Fibroblast of villous mesenchyme (primary cell): ENCODE results near the gene TRAF3IP3. TPM values are rescaled to one million over a fixed set of nuclear protein-coding genes. Genes with fewer than 3 reads are reported as not detected.

Source experiments
- DNase-seq: peaks from one replicate; pipeline ENCODE4 v3.0.0-alpha.2; 2010; ENCODE audit warnings: low read depth
- H3K4me3 ChIP-seq: 2 replicates; pipeline ENCODE4 v1.5.1; 2011; ENCODE audit warnings: low read depth, mild to moderate bottlenecking, low read length
- CTCF ChIP-seq: IDR thresholded peaks from 2 replicates; pipeline ENCODE4 v1.5.1; 2012; ENCODE audit warnings: low read depth, mild to moderate bottlenecking, low read length; ENCODE audit not compliant: insufficient read depth
- total RNA-seq: library from RNA; depleted of rRNA; stranded (reverse); fragments of >200 nt; gene quantifications from 2 replicates; pipeline ENCODE4 v1.2.3, GENCODE V29; 2012

Gene TRAF3IP3
- total RNA-seq, 1 donor, result not detected

GRCh38 chr1:209749670-209750323 is 6.1 kb upstream of the TRAF3IP3 start:
- DNase-seq, result no peak
- no peak overlapping the region for H3K4me3 ChIP-seq
- no peak for TF ChIP-seq CTCF

- no peak for DNase-seq
- TF ChIP-seq CTCF, result no peak
- H3K4me3 ChIP-seq, result no peak overlapping the region
Measured at GRCh38 chr1:209751627-209752231, 4.1 kb upstream of the TRAF3IP3 start.

- H3K4me3 ChIP-seq, result no peak overlapping the region
- no peak for DNase-seq
- TF ChIP-seq CTCF, result no peak
Measured at GRCh38 chr1:209752890-209753289, 3.0 kb upstream of the TRAF3IP3 start.

- DNase-seq, result no peak
- TF ChIP-seq CTCF, result no peak
- H3K4me3 ChIP-seq, result no peak overlapping the region
Measured at GRCh38 chr1:209755256-209755655, 597 bp upstream of the TRAF3IP3 start.

GRCh38 chr1:209756615-209757445 is 977 bp downstream of the TRAF3IP3 start:
- no peak for TF ChIP-seq CTCF
- DNase-seq, result no peak
- no peak overlapping the region for H3K4me3 ChIP-seq

GRCh38 chr1:209758400-209758799 is 2.5 kb downstream of the TRAF3IP3 start:
- no peak for TF ChIP-seq CTCF
- no peak for DNase-seq
- H3K4me3 ChIP-seq, result no peak overlapping the region
